Activated T-cell treated with anti-CD3 and anti-CD28 coated beads, Interleukin-2, amount 50 U/mL, for 24 hours (primary cell): ENCODE measurements around the gene SPNS1.
"Not testable (repeated sequence)": the region's sequence is repeated elsewhere in the genome, so short reads cannot be mapped to it uniquely, and the experiment has no call there.

ENCODE experiments used
- DNase-seq: peaks from one replicate; pipeline ENCODE4 v3.0.0-alpha.2; 2020
- H3K27ac Mint-ChIP-seq: 2 replicates; pipeline ENCODE4 v1.8.0; 2020; ENCODE audit warnings: mild to moderate bottlenecking, mixed read lengths
- H3K27me3 Mint-ChIP-seq: 2 replicates; pipeline ENCODE4 v1.8.0; 2020; ENCODE audit warnings: mixed read lengths
- H3K36me3 Mint-ChIP-seq: 2 replicates; pipeline ENCODE4 v1.8.0; 2020; ENCODE audit warnings: low read depth, mixed read lengths
- H3K4me1 Mint-ChIP-seq: 2 replicates; pipeline ENCODE4 v1.8.0; 2020; ENCODE audit warnings: low read depth, mixed read lengths
- H3K4me3 Mint-ChIP-seq: 2 replicates; pipeline ENCODE4 v1.8.0; 2020; ENCODE audit warnings: mild to moderate bottlenecking, moderate library complexity, mixed read lengths
- H3K9me3 Mint-ChIP-seq: 2 replicates; pipeline ENCODE4 v1.8.0; 2020; ENCODE audit warnings: mixed read lengths

The SPNS1 gene

DNA sequence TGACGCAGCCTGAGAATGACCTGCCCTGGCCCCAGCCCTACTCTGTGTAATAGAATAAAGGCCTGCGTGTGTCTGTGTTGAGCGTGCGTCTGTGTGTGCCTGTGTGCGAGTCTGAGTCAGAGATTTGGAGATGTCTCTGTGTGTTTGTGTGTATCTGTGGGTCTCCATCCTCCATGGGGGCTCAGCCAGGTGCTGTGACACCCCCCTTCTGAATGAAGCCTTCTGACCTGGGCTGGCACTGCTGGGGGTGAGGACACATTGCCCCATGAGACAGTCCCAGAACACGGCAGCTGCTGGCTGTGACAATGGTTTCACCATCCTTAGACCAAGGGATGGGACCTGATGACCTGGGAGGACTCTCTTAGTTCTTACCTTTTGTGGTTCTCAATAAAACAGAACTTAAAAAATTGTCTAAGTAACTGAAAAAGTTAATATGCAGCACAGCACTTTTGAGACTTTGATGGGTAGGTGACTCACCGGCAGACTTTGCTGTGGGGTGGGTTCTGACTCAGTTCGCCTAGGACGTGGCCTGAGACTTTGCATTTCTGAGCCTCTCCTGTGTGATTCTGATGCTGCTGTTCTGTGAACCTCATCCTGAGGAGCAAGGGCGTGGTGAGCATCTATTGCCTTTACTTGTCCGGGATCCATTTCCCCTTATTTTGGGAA lies 15.9 kb downstream of the SPNS1 start:
- Mint-ChIP-seq H3K36me3 (peaks cover 70% of the 10 kb centered on the region), H3K9me3 (peaks cover 3% of the 10 kb centered on the region), H3K4me3 (peak overlapping the region; percentile 99), H3K4me1 (peaks cover 63% of the 10 kb centered on the region), H3K27me3 (no peaks in the 10 kb centered on the region), H3K27ac (peak overlapping the region; percentile 97)
- DNase-seq = peak; percentile 77

GRCh38 chr16:28991687-28992086 lies 17.1 kb downstream of the SPNS1 start:
- Mint-ChIP-seq H3K9me3 (peaks cover 3% of the 10 kb centered on the region), H3K36me3 (peaks cover 58% of the 10 kb centered on the region), H3K27ac (peak overlapping the region; percentile 97), H3K4me1 (peaks cover 62% of the 10 kb centered on the region), H3K27me3 (no peaks in the 10 kb centered on the region), H3K4me3 (no peak overlapping the region)
- no peak for DNase-seq

DNA sequence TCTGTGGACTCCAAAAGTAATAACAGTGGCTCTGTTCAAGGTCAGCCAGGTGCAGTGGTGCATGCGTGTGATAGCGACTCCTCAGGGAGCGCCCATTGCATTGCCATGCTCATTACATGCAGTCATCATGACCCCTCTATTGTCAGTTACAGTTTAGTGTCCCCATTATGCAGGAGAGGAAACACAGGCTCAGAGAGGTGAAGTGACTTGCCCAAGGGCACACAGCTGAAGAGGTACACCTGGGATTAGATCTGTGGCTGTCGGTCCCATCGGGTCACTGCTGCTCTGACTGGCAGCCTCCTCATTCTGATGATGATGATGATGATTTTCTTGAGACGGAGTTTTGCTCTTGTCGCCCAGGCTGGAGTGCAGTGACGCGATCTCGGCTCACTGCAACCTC lies 17.9 kb downstream of the SPNS1 start:
- Mint-ChIP-seq H3K4me1 (peaks cover 60% of the 10 kb centered on the region), H3K27ac (peak overlapping the region; percentile 57)

DNA sequence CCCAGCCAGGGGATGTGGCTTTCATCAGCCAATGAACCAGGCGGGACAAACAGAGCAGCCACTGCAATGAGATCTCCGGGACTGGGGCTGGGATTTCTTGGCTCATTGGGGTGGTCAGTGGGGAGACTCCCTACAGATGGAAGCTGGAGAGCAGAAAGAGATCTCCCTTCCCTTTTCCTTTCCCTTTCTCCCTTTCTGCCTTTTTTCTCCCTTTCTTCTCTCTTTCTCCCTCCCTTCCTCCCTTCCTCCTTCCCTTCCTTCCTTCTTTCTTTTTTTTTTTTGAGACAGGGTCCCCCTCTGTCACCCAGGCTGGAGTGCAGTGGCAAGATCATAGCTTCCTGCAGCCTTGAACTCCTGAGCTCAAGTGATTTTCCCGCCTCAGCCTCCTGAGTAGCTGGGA lies 24.3 kb downstream of the SPNS1 start:
- Mint-ChIP-seq H3K4me3 (no peak overlapping the region), H3K27ac (no peak overlapping the region), H3K27me3 (no peaks in the 10 kb centered on the region), H3K4me1 (peaks cover 15% of the 10 kb centered on the region), H3K9me3 (no peaks in the 10 kb centered on the region), H3K36me3 (no peaks in the 10 kb centered on the region)
- no peak for DNase-seq

More for the DNA sequence above, 17.9 kb downstream of the SPNS1 start:
- no peak for DNase-seq
- Mint-ChIP-seq H3K27me3 (no peaks in the 10 kb centered on the region), H3K36me3 (peaks cover 50% of the 10 kb centered on the region), H3K4me3 (no peak overlapping the region), H3K9me3 (no peaks in the 10 kb centered on the region)

DNA sequence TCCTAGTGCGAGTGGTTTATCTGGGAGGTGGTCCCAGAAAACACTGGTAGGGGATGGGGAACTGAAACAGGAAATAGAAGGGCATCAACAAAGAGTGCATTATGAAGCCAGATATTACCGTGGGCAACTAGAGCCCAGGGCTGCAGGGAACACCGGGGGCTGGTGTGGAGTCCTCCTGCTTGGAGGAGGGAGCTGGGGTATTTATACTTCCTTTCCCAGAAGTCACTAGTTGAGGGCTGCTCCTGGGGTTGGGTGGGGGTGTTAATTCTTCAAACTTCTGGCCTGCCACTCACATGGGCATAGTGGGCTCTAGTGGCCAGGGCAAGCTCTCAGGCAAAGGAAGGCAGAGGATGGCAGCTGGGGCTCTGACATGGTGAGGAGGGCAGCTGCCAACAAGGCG lies 25.0 kb downstream of the SPNS1 start:
- H3K36me3 Mint-ChIP-seq = no peaks in the 10 kb centered on the region
- DNase-seq = no peak
- no peaks in the 10 kb centered on the region for H3K9me3 Mint-ChIP-seq
- H3K4me3 Mint-ChIP-seq = no peak overlapping the region
- H3K4me1 Mint-ChIP-seq = peaks cover 22% of the 10 kb centered on the region
- H3K27me3 Mint-ChIP-seq = no peaks in the 10 kb centered on the region
- H3K27ac Mint-ChIP-seq = no peak overlapping the region

DNA sequence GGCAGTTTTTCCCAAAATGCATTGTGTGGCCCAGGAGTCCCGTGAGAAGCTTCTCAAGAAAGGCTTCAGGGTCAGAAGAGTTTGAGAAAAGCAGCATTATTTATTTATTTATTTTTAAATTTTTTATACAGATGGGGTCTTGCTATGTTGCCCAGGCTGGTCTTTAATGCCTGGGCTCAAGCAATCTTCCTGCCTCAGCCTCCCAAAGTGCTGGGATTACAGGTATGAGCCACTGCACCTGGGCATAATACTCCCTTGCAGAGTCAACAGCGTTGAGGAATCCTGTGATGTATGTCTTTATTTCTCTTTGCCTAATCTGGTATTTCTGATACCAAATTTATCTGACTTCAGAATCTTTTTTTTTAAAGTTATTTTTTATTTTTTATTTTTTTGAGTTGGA lies 25.4 kb downstream of the SPNS1 start:
- H3K27me3 Mint-ChIP-seq = no peaks in the 10 kb centered on the region
- H3K4me1 Mint-ChIP-seq = peaks cover 26% of the 10 kb centered on the region
- no peaks in the 10 kb centered on the region for H3K36me3 Mint-ChIP-seq
- H3K4me3 Mint-ChIP-seq = no peak overlapping the region
- DNase-seq = no peak
- H3K27ac Mint-ChIP-seq = no peak overlapping the region
- no peaks in the 10 kb centered on the region for H3K9me3 Mint-ChIP-seq

DNA sequence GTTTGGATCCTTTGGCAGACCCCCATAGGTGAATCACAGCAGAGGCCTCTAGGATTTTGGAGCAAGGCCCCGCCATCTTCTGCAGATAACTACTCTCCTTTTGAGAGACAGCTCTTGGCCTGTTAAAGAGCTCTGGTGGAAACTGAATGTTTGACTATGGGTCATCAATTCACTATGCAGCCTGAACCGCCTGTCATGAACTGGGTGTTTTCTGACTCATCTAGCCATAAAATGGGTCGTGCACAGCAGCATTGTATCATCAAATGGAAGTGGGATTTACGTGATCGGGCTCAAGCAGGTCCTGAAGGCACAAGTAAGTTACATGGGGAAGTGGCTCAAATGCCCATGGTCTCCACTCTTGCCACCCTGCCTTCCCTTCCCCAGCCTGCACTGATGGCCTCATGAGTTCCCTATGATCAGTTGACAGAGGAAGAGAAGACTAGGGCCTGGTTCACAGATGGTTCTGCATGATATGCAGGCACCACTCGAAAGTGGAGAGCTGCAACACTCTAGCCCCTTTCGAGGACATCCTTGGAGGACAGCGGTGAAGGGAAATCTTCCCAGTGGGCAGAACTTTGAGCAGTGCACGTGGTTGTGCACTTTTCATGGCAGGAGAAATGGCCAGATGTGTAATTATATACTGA lies 30.0 kb downstream of the SPNS1 start:
- H3K4me3 Mint-ChIP-seq, H3K9me3 Mint-ChIP-seq, H3K27ac Mint-ChIP-seq, H3K27me3 Mint-ChIP-seq, DNase-seq, H3K36me3 Mint-ChIP-seq: not testable (repeated sequence)
- peaks cover 49% of the 10 kb centered on the region for H3K4me1 Mint-ChIP-seq

DNA sequence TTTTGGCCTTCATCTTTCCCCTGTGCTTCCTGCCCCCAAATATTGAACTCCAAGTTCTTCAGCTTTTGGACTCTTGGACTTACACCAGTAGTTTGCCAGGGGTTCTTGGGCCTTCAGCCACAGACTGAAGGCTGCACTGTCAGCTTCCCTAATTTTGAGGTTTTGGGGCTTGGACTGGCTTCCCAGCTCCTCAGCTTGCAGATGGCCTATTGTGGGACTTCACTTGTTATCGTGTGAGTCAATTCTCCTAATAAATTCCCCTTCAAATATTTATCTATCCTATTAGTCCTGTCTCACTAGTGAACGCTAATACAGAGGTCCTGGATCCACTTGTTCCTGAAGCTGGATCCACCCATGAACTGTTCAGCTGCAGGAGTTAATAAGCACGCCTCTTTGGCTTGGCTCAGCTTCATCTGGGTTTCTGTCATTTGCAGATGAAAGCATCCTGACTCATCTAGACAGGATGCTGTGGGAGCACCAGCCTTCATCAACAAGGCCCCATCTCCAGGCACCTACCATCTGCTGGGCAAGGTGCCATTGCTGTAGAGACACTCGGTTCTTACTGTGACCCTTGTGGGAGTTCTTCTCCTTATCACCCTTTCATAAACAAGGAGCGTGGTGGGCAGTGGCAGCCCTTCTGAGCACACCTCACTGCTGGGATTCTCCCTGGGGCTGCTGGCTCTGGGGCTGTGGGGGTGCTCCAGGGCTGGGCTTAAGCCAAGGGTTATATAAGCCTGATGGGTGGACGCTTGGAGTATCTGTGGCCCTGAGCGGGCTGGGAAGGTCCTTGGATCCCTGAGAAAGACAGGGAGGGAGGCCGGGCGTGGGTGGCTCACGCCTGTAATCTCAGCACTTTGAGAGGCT lies 33.4 kb downstream of the SPNS1 start:
- H3K4me3 Mint-ChIP-seq = peak overlapping the region; percentile 41
- H3K4me1 Mint-ChIP-seq = peaks cover 73% of the 10 kb centered on the region
- peak; percentile 78 for DNase-seq
- no peaks in the 10 kb centered on the region for H3K36me3 Mint-ChIP-seq
- H3K27ac Mint-ChIP-seq = peak overlapping the region; percentile 93
- no peaks in the 10 kb centered on the region for H3K9me3 Mint-ChIP-seq
- H3K27me3 Mint-ChIP-seq = no peaks in the 10 kb centered on the region

- Mint-ChIP-seq H3K4me1 (peaks cover 81% of the 10 kb centered on the region), H3K36me3 (no peaks in the 10 kb centered on the region), H3K9me3 (no peaks in the 10 kb centered on the region), H3K27me3 (no peaks in the 10 kb centered on the region), H3K4me3 (peak overlapping the region; percentile 49), H3K27ac (peak overlapping the region; percentile 93)
- DNase-seq = peak; percentile 64
Measured at GRCh38 chr16:29009050-29009837, 34.7 kb downstream of the SPNS1 start.

DNA sequence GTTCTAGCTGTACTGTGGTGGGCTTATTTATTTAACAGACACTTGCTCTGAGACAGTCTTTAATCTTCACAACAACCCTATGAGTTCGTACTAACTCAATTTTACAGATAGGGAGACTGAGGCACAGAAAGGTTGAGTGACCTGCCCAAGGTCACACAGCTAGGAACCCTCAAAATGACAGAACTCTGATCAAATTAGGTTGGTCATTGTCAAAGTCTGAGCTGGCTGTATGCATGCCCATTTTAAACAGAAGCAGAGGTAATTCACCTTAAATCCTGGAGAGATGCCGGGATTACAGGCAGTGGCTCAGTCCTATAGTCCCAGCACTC lies 35.2 kb downstream of the SPNS1 start:
- H3K4me3 Mint-ChIP-seq = no peak overlapping the region
- peaks cover 82% of the 10 kb centered on the region for H3K4me1 Mint-ChIP-seq
- H3K27ac Mint-ChIP-seq = peak overlapping the region; percentile 93
- no peaks in the 10 kb centered on the region for H3K27me3 Mint-ChIP-seq
- no peaks in the 10 kb centered on the region for H3K36me3 Mint-ChIP-seq
- no peak for DNase-seq
- H3K9me3 Mint-ChIP-seq = no peaks in the 10 kb centered on the region

- peaks cover 79% of the 10 kb centered on the region for H3K4me1 Mint-ChIP-seq
Measured at GRCh38 chr16:29011112-29011511, 36.5 kb downstream of the SPNS1 start.

GRCh38 chr16:29011851-29012250 lies 37.3 kb downstream of the SPNS1 start:
- Mint-ChIP-seq H3K36me3 (no peaks in the 10 kb centered on the region), H3K4me1 (peaks cover 77% of the 10 kb centered on the region), H3K27me3 (no peaks in the 10 kb centered on the region), H3K27ac (peak overlapping the region; percentile 93), H3K4me3 (no peak overlapping the region), H3K9me3 (no peaks in the 10 kb centered on the region)
- DNase-seq = no peak

More at GRCh38 chr16:29011112-29011511, 36.5 kb downstream of the SPNS1 start:
- Mint-ChIP-seq H3K36me3 (no peaks in the 10 kb centered on the region), H3K27ac (peak overlapping the region; percentile 29), H3K9me3 (no peaks in the 10 kb centered on the region), H3K4me3 (no peak overlapping the region), H3K27me3 (no peaks in the 10 kb centered on the region)
- no peak for DNase-seq

GRCh38 chr16:29012913-29013553 lies 38.5 kb downstream of the SPNS1 start:
- Mint-ChIP-seq H3K36me3 (no peaks in the 10 kb centered on the region), H3K27ac (peak overlapping the region; percentile 93), H3K9me3 (no peaks in the 10 kb centered on the region), H3K27me3 (no peaks in the 10 kb centered on the region), H3K4me1 (peaks cover 68% of the 10 kb centered on the region), H3K4me3 (peak overlapping the region; percentile 11)
- DNase-seq = no peak

DNA sequence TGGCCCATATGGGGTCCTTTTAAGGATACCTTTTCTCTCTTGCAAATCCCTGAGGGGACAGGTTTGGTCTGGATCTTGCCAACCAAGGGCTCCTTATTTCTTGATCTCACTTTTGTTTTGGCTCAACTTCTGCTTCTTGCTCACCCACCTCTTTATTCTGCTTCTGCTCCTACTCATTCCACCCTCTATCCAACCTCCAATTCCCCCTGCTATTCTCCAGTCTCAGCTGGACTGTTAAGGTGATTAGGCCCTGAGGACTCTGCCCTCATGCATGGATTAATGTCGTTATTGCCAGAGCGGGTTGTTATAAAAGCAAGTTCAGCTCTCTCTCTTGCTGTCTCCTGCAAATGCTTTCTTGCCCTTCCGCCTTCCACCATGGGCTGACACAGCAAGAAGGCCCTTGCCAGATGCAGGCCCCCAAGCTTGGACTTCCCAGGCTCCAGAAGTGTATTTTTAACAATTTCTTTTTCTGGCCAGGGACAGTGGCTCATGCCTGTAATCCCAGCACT lies 40.0 kb downstream of the SPNS1 start:
- no peaks in the 10 kb centered on the region for H3K36me3 Mint-ChIP-seq
- H3K4me3 Mint-ChIP-seq = no peak overlapping the region
- H3K4me1 Mint-ChIP-seq = peaks cover 61% of the 10 kb centered on the region
- H3K9me3 Mint-ChIP-seq = no peaks in the 10 kb centered on the region
- DNase-seq = no peak
- peak overlapping the region; percentile 93 for H3K27ac Mint-ChIP-seq
- H3K27me3 Mint-ChIP-seq = no peaks in the 10 kb centered on the region
